PC-9 (cell line): ENCODE measurements around the gene GIPC3. TPM values are rescaled to one million over a fixed set of nuclear protein-coding genes. Genes with fewer than 3 reads are reported as not detected.

Experiments
- BruUV-seq: library from RNA; stranded (reverse); fragments of 400-500 nt; replicated peaks from 2 replicates; lab custom pipeline; 2021; lab: Mats Ljungman, UMichigan
- CTCF ChIA-PET: fragments of 300-600 bp; sonication (Branson Sonifier 250); formaldehyde crosslinking; loops from one replicate; lab custom pipeline; 2022; ENCODE audit warnings: antibody characterized with exemption; lab: Charles Lee
- POLR2A ChIA-PET: fragments of 300-600 bp; sonication (Branson Sonifier 250); formaldehyde crosslinking; loops from one replicate; lab custom pipeline; 2022; ENCODE audit warnings: antibody characterized with exemption; ENCODE audit not compliant: unreplicated experiment; lab: Charles Lee
- DNase-seq, 2 experiments: peaks; one replicate each; pipeline versions ENCODE4 v3.0.0 to v3.0.0-alpha.2; 2015 to 2022; ENCODE audit warnings: mixed read lengths in 1 of 2
- H2AFZ ChIP-seq: fragments of 200-600 bp; sonication (generic); 2 replicates; pipeline ENCODE4 v1.8.1; 2017; ENCODE audit warnings: antibody characterized with exemption
- H3F3A ChIP-seq: fragments of 200-600 bp; sonication (generic); 2 replicates; pipeline ENCODE4 v1.8.1; 2017; ENCODE audit warnings: antibody characterized with exemption, mild to moderate bottlenecking, low read depth; ENCODE audit not compliant: insufficient read depth
- H3K27ac ChIP-seq: fragments of 200-600 bp; sonication (generic); 2 replicates; pipeline ENCODE4 v1.6.1; 2016; ENCODE audit warnings: mixed run types
- H3K27me3 ChIP-seq: fragments of 200-600 bp; sonication (generic); 2 replicates; pipeline ENCODE4 v1.6.1; 2016; ENCODE audit warnings: low read depth, mixed run types; ENCODE audit not compliant: insufficient read depth
- H3K36me3 ChIP-seq: fragments of 200-600 bp; sonication (generic); 2 replicates; pipeline ENCODE4 v1.6.1; 2016; ENCODE audit warnings: low read depth, mixed run types
- H3K4me1 ChIP-seq: fragments of 200-600 bp; sonication (generic); replicated peaks from 2 replicates; pipeline ENCODE4 v1.6.1; 2016; ENCODE audit warnings: mixed run types; ENCODE audit not compliant: insufficient read depth
- H3K4me2 ChIP-seq: fragments of 200-600 bp; sonication (generic); 2 replicates; pipeline ENCODE4 v1.6.1; 2017; ENCODE audit warnings: mixed run types
- H3K4me3 ChIP-seq: fragments of 200-600 bp; sonication (generic); 2 replicates; pipeline ENCODE4 v1.6.1; 2016; ENCODE audit warnings: mixed run types
- H3K79me2 ChIP-seq: fragments of 200-600 bp; sonication (generic); 2 replicates; pipeline ENCODE4 v1.6.1; 2017; ENCODE audit warnings: low read depth, mixed run types
- H3K9me2 ChIP-seq: fragments of 200-600 bp; sonication (generic); 2 replicates; pipeline ENCODE4 v1.8.1; 2017; ENCODE audit warnings: mild to moderate bottlenecking; ENCODE audit not compliant: insufficient read depth
- H3K9me3 ChIP-seq: fragments of 200-600 bp; sonication (generic); 2 replicates; pipeline ENCODE4 v1.8.1; 2016; ENCODE audit warnings: low read depth; ENCODE audit not compliant: insufficient read depth
- H4K20me1 ChIP-seq: fragments of 200-600 bp; sonication (generic); 2 replicates; pipeline ENCODE4 v1.8.1; 2017; ENCODE audit not compliant: insufficient read depth
- EZH2 ChIP-seq: fragments of 200-600 bp; sonication (generic); IDR thresholded peaks from 2 replicates; pipeline ENCODE4 v1.8.0; 2017; ENCODE audit warnings: antibody characterized with exemption, low read depth
- intact Hi-C: fragments of 100-400 bp; cut with micrococcal nuclease; formaldehyde crosslinking; loops from one replicate; pipeline ENCODE4 v1.10.0; 2022; ENCODE audit not compliant: unreplicated experiment
- total RNA-seq: library from RNA; stranded (reverse); gene quantifications from 2 replicates; pipeline ENCODE4 v1.2.3, GENCODE V29; 2021
- TF ChIP-seq, protein P1 (sequence below): fragments of 200-600 bp; sonication (generic); conservative IDR thresholded peaks from 2 replicates; pipeline ENCODE4 v1.6.1; 2017; ENCODE audit warnings: mixed run types, antibody characterized with exemption, mild to moderate bottlenecking, moderate library complexity

Gene GIPC3
- total RNA-seq, 1 experiment from 2014 or later = not detected

DNA sequence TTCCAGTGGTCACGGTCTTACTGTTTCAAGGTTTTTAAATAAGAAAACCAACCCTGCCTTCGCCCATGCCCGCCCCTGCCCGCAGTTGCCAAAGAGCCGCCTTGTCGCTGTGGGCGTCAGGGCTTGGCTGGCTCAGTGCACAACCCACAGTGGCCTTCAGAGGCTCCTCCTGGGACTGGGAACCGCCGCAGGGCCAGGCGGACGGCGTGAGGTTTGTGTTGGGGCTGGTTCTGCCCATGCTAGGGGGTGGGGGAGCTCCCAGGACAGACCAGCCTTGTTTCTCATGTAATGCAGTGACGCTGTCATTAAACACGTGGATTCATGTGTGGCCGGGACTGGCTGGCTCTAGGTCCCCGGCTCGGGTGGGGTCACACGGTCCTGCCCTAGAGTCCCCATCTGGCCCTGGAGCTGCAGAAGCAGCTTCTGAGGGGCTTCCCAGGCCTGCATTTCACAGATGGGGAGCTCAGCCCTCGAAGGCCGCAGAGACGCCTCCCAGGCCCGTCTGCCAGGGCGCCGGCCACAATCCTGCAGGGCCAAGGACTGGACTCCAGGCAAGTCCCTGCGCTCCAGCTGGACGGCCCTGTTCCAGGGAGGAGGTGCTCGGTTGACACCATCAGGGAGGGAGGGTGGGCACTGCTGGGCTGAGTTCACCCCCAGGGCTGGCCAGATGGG, 48.7 kb upstream of the GIPC3 start:
- no peak overlapping the region for H2AFZ ChIP-seq
- H3K4me2 ChIP-seq = no peak overlapping the region
- no peak overlapping the region for H3K4me3 ChIP-seq
- ChIA-PET POLR2A (no interaction called here), CTCF (no interaction called here)
- H3K27me3 ChIP-seq = no peaks in the 10 kb centered on the region
- no peak overlapping the region for H3K27ac ChIP-seq
- no TSS peak for BruUV-seq
- no peaks in the 10 kb centered on the region for H3K79me2 ChIP-seq
- H3F3A ChIP-seq = no peaks in the 10 kb centered on the region
- no peaks in the 10 kb centered on the region for H3K9me3 ChIP-seq
- H3K9me2 ChIP-seq = no peaks in the 10 kb centered on the region
- intact Hi-C loops = no loop called here
- no peak for DNase-seq
- no peaks in the 10 kb centered on the region; the same call in 1 of the 2 replicates for H4K20me1 ChIP-seq
- H3K36me3 ChIP-seq = no peaks in the 10 kb centered on the region
- TF ChIP-seq, protein P1, sequence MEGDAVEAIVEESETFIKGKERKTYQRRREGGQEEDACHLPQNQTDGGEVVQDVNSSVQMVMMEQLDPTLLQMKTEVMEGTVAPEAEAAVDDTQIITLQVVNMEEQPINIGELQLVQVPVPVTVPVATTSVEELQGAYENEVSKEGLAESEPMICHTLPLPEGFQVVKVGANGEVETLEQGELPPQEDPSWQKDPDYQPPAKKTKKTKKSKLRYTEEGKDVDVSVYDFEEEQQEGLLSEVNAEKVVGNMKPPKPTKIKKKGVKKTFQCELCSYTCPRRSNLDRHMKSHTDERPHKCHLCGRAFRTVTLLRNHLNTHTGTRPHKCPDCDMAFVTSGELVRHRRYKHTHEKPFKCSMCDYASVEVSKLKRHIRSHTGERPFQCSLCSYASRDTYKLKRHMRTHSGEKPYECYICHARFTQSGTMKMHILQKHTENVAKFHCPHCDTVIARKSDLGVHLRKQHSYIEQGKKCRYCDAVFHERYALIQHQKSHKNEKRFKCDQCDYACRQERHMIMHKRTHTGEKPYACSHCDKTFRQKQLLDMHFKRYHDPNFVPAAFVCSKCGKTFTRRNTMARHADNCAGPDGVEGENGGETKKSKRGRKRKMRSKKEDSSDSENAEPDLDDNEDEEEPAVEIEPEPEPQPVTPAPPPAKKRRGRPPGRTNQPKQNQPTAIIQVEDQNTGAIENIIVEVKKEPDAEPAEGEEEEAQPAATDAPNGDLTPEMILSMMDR = no peak
- no peak for TF ChIP-seq EZH2
- no peaks in the 10 kb centered on the region for H3K4me1 ChIP-seq

DNA sequence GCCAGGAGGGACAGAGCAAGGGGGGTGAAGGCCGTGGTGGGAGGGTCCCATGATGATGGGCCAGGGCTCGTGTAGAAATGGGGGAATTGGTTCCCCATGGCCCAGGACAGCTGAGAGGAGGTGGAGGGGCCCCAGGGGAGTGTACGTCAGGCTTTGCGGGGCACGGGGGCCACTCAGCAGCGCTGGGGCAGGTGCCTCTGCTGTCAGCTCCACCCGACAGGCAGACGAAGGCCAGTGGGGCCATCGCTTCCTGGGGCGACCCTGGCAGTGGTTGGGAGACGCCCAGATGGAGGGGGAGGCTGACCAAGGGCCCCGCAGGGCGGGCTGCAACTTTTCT, 48.2 kb upstream of the GIPC3 start:
- DNase-seq = no peak
- CTCF ChIA-PET = no interaction called here
- Histone ChIP-seq H3K9me3 (no peaks in the 10 kb centered on the region), H3K27ac (no peak overlapping the region), H3K4me2 (no peak overlapping the region), H3K36me3 (no peaks in the 10 kb centered on the region), H3K4me3 (no peak overlapping the region), H3K4me1 (no peaks in the 10 kb centered on the region), H2AFZ (no peak overlapping the region), H3K79me2 (no peaks in the 10 kb centered on the region), H3K9me2 (no peaks in the 10 kb centered on the region), H4K20me1 (no peaks in the 10 kb centered on the region; the same call in 1 of the 2 replicates), H3F3A (peaks cover 2% of the 10 kb centered on the region; the same call in 1 of the 2 replicates), H3K27me3 (no peaks in the 10 kb centered on the region)
- intact Hi-C loops = no loop called here
- no peak for TF ChIP-seq EZH2
- TF ChIP-seq, protein P1 = no peak
- POLR2A ChIA-PET = no interaction called here
- no TSS peak for BruUV-seq

DNA sequence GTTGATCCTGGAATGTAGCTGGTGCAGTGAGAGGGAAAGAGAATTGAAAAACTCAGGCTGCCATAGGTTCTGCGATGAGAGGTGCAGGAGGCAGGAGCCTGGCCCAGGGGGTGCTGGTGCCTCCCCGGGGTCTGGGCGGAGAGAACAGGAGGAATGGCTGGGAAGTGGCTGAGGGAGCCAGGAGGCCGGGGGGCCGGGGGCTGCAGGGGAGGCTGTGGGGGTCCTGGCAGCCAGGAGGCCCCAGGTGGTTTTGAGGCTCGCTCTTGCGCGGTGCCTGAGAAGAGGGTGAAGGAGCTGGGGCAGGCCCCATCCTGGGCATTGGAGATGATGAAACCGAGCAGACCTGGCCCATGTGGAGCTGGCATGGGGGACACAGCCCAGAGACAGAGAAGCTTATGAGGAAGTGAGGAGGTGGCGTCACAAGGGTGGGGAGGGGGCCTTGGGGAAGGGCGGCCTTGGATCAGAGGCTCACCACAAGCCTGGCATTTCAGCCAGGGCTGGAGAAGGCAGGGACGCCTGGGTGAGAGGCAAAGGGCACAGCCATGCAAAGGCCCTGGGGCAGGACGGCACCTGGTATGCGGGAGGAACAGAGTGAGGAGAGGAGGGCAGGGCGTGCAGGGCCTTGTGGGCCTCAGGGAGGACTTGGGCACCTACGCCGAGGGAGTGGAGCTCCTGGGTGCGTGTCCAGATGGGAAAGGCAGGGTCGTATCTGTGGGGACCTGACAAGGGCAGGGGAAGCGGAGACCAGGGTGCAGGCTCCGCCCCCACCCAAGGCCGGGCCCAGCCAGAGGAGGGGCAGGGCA, 47.6 kb upstream of the GIPC3 start:
- Histone ChIP-seq H2AFZ (no peak overlapping the region), H3K4me1 (no peaks in the 10 kb centered on the region), H3K79me2 (no peaks in the 10 kb centered on the region), H4K20me1 (no peaks in the 10 kb centered on the region; the same call in 1 of the 2 replicates), H3K36me3 (no peaks in the 10 kb centered on the region), H3K9me3 (no peaks in the 10 kb centered on the region), H3F3A (peaks cover 4% of the 10 kb centered on the region; the same call in 1 of the 2 replicates), H3K27ac (no peak overlapping the region), H3K27me3 (no peaks in the 10 kb centered on the region), H3K4me2 (no peak overlapping the region), H3K4me3 (no peak overlapping the region), H3K9me2 (no peaks in the 10 kb centered on the region)
- ChIA-PET POLR2A (no interaction called here), CTCF (no interaction called here)
- DNase-seq = no peak
- no TSS peak for BruUV-seq
- TF ChIP-seq, protein P1 = no peak
- TF ChIP-seq EZH2 = no peak
- intact Hi-C loops = no loop called here
